ENCODE measurements around the gene NCOA1. TPM values are rescaled to one million over a fixed set of nuclear protein-coding genes. Genes with fewer than 3 reads are reported as not detected.

NCOA1 gene
- total RNA-seq, 2 experiments from 2014 or later: 35.5 to 40.6 TPM

GRCh38 chr2:24551016-24551415 lies 60.0 kb downstream of the NCOA1 start:
- no peak for ATAC-seq (ENCODE audit: poor library complexity)
- H3K9me3 ChIP-seq (ENCODE audit: control insufficient read depth in 1 of 2, insufficient read depth in 1 of 2, low read length in 2 of 2): peaks cover 0 to 7% of the 10 kb centered on the region in 2 experiments
- no peaks in the 10 kb centered on the region for H3K4me1 ChIP-seq (ENCODE audit: insufficient read depth, low read length)
- CTCF ChIA-PET: no interaction called here
- Mint-ChIP-seq H3K4me3 (no peak overlapping the region), H3K9me3 (peaks cover 7% of the 10 kb centered on the region), H3K36me3 (ENCODE audit: low read depth) (peaks cover 62% of the 10 kb centered on the region), H3K4me1 (ENCODE audit: low read depth) (peaks cover 27% of the 10 kb centered on the region), H3K27me3 (no peaks in the 10 kb centered on the region), H3K27ac (no peak overlapping the region)
- peaks cover 8% of the 10 kb centered on the region for H3K36me3 ChIP-seq (ENCODE audit: insufficient read depth, low read length)
- POLR2A ChIA-PET: no interaction called here
- no peak for TF ChIP-seq CTCF (IDR thresholded peaks at IDR 0.05)
- H3K27ac ChIP-seq (ENCODE audit: low read depth in 1 of 2, low read length in 2 of 2): no peak overlapping the region
- intact Hi-C loops (cut with DNase I, micrococcal nuclease): no loop called here
- no peaks in the 10 kb centered on the region for H3K27me3 ChIP-seq (ENCODE audit: control insufficient read depth in 1 of 2, insufficient read depth in 2 of 2, low read length in 2 of 2)
- H3K4me3 ChIP-seq (ENCODE audit: low read length): no peak overlapping the region
- DNase-seq: no peak

DNA sequence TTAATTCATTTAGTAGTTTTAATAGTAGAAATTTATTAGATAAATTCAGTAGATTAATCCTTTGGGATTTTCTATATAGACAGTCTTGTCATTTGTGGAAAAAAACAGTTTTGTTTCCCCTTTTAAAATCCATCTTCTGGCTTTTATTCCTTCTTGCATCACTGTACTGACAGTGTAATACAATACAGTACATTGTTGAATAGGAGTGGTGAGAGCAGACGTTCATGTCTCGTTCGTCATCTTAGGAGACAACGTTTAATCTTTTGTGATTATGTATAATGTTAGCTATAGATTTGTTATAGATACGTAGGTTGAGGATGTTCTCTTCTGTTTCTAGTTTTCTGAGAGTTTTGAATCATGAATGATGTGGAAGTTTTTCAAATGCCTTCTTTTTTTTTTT lies 61.8 kb downstream of the NCOA1 start:
- Histone ChIP-seq H3K36me3 (ENCODE audit: insufficient read depth, low read length) (peaks cover 10% of the 10 kb centered on the region), H3K4me3 (ENCODE audit: low read length) (no peak overlapping the region), H3K9me3 (ENCODE audit: control insufficient read depth in 1 of 2, insufficient read depth in 1 of 2, low read length in 2 of 2) (peaks cover 0 to 7% of the 10 kb centered on the region in 2 experiments), H3K4me1 (ENCODE audit: insufficient read depth, low read length) (no peaks in the 10 kb centered on the region), H3K27me3 (ENCODE audit: control insufficient read depth in 1 of 2, insufficient read depth in 2 of 2, low read length in 2 of 2) (no peaks in the 10 kb centered on the region), H3K27ac (ENCODE audit: low read depth in 1 of 2, low read length in 2 of 2) (no peak overlapping the region)
- intact Hi-C loops (cut with DNase I, micrococcal nuclease): no loop called here
- DNase-seq (no peak), ATAC-seq (ENCODE audit: poor library complexity) (no peak)
- H3K27me3 Mint-ChIP-seq: no peaks in the 10 kb centered on the region
- peaks cover 35% of the 10 kb centered on the region for H3K4me1 Mint-ChIP-seq (ENCODE audit: low read depth)
- no peak overlapping the region for H3K27ac Mint-ChIP-seq
- no peak for TF ChIP-seq CTCF (IDR thresholded peaks at IDR 0.05)
- CTCF ChIA-PET: no interaction called here
- H3K4me3 Mint-ChIP-seq: no peak overlapping the region
- POLR2A ChIA-PET: no interaction called here
- peaks cover 75% of the 10 kb centered on the region for H3K36me3 Mint-ChIP-seq (ENCODE audit: low read depth)
- H3K9me3 Mint-ChIP-seq: peaks cover 10% of the 10 kb centered on the region

GRCh38 chr2:24558781-24559472 lies 67.9 kb downstream of the NCOA1 start:
- ChIA-PET CTCF (no interaction called here), POLR2A (no interaction called here)
- H3K4me1 Mint-ChIP-seq (ENCODE audit: low read depth): peaks cover 58% of the 10 kb centered on the region
- Histone ChIP-seq H3K27me3 (ENCODE audit: control insufficient read depth in 1 of 2, insufficient read depth in 2 of 2, low read length in 2 of 2) (no peaks in the 10 kb centered on the region), H3K36me3 (ENCODE audit: insufficient read depth, low read length) (peaks cover 10% of the 10 kb centered on the region), H3K27ac (ENCODE audit: low read depth in 1 of 2, low read length in 2 of 2) (no peak overlapping the region), H3K4me3 (ENCODE audit: low read length) (no peak overlapping the region), H3K4me1 (ENCODE audit: insufficient read depth, low read length) (no peaks in the 10 kb centered on the region), H3K9me3 (ENCODE audit: control insufficient read depth in 1 of 2, insufficient read depth in 1 of 2, low read length in 2 of 2) (no peaks in the 10 kb centered on the region)
- TF ChIP-seq CTCF (IDR thresholded peaks at IDR 0.05): no peak
- H3K27me3 Mint-ChIP-seq: no peaks in the 10 kb centered on the region
- peaks cover 80% of the 10 kb centered on the region for H3K36me3 Mint-ChIP-seq (ENCODE audit: low read depth)
- peaks cover 5% of the 10 kb centered on the region for H3K9me3 Mint-ChIP-seq
- no peak overlapping the region for H3K27ac Mint-ChIP-seq
- DNase-seq (no peak), ATAC-seq (ENCODE audit: poor library complexity) (no peak)
- intact Hi-C loops (cut with DNase I, micrococcal nuclease): no loop called here
- H3K4me3 Mint-ChIP-seq: no peak overlapping the region

Measured in CD4-positive, alpha-beta T cell (primary cell).